Stimulated activated CD8-positive, alpha-beta memory T cell treated with anti-CD3 and anti-CD28 coated beads, Interleukin-15, amount 100 ng/mL, for 24 hours (primary cell): Measurements from ENCODE around the gene SPAG16.

Source experiments
- DNase-seq: peaks from one replicate; pipeline ENCODE4 v3.0.0-alpha.2; 2020; ENCODE audit warnings: low read depth

Gene SPAG16

GRCh38 chr2:213816583-213816982 lies 532.3 kb downstream of the SPAG16 start:
- no peak for DNase-seq

- no peak for DNase-seq
These were observed 534.2 kb downstream of the SPAG16 start for GRCh38 chr2:213818436-213818835.

DNA sequence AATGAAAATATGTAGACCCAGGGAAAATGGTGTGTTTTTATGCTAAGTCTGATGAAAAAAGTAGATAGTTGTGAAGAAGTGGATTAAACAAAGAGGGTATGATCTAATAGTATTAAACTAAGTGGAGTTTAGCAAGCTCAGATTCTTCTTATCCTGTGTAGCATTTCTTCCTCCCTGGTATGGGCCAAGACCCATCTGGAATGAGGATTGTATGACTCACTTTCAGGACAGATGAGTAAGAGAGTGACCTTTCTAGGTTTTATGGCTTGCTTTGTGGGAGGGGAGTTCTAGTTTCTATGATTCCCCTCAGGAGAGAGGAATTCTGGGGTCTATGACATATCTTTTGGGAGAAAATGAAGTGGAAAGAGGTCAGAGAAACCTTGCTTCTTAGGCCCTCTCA lies 550.1 kb downstream of the SPAG16 start:
- DNase-seq, result no peak

- DNase-seq, result no peak
These were observed 550.5 kb downstream of the SPAG16 start for GRCh38 chr2:213834746-213835145.

- DNase-seq, result no peak
These were observed 562.6 kb downstream of the SPAG16 start for GRCh38 chr2:213846856-213847255.

- no peak for DNase-seq
These were observed 563.1 kb downstream of the SPAG16 start for GRCh38 chr2:213847316-213847715.

DNA sequence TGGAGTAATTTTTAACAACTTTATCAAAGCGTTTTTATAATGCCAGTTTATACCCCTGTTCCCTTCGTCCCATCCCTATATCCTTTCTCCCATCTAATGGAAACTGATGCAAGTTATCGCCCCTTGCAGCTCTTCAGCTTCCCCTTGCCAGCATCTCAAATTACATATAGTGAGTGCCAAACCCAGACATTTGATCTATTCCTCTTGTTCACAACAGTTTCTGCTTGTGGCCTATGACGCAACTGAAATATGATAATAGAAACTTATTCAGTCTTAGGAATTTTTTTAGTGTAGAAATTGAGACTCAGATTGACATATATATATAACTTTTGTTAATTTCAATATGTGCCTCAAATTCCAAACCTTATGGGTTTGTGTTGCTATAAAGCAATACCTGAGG lies 564.4 kb downstream of the SPAG16 start:
- no peak for DNase-seq

GRCh38 chr2:213861638-213862037 lies 577.4 kb downstream of the SPAG16 start:
- DNase-seq, result no peak

DNA sequence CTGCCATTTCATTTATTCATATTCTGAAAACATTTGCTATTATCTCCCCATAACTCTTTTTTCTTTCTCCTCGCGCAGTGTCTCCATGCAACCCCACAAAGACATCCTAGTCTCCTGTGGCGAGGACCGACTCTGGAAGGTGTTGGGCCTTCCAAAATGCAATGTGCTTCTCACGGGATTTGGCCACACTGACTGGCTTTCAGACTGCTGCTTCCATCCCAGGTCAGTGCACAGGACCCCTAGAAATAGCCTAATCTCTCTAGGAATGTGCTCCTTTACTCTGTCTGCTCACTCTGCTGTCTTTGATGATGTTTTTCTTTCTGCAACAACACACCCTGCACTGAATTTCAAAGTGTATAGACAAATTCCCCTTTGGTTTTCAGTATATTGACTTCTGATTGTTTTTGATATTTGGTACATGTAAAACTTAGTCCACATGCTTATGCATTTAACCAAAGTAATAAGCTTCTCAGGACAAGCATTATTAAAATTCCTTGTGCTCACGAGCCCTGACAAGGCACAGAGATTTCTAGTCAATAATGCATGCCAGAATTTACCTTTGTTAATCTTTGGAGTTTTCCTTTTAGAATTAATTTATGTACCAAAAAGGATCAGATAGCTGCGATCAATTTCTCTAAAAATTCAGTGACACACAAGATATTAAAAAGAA lies 578.3 kb downstream of the SPAG16 start:
- no peak for DNase-seq

DNA sequence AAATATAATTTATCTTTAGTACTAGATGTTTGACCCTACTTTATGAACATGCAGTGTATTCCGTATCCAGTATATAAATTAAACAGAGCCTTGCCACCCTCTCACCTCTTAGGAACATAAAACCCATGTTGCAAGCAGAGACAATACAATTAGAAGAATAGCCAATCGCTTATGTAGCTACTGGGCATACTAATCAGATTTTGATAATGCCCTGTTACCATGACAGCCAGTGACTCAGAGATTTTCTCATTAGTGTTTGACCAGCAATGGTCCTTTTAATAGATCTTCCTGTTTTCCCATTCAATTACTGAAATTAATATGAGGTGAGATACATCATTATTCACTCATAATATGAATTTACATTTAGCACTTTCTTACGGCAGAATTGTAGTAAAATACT lies 579.3 kb downstream of the SPAG16 start:
- no peak for DNase-seq

DNA sequence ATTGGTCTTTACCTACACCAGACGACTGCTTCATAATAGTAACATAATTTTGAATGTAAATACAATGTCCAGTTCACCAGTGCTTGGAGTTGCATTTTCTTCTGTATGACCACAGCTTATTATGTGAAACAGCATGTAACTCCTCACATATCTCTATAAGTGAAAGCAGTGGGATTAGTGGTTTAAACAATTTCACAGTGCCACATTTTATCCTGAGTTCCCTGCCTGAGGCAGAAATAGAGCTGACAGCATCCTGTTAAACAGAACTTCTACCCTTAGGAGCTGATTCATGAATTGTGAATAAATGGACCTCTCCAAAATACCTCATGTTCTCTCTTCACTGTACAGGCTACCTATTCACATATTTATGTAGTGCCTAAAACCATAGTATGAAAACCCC lies 584.3 kb downstream of the SPAG16 start:
- DNase-seq, result no peak

DNA sequence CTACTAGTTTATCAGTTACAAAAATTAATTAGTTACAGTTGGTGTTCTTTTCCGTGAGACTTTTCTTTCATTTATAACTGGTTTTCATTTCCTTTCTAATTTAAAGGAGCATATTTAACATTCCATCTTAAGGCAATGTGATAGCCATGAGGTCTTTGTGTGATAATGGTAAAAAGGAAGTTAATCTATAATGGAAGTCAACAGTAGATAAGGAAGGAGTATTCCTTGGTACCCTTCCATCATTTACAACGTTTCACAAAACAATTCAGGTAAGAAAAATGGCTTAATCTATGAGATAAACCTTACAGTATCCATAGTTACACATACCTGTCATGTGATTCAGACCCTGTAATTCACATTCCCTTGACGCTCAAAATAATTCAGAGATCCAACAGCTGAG lies 601.2 kb downstream of the SPAG16 start:
- DNase-seq, result no peak

- DNase-seq, result no peak
These were observed 630.2 kb downstream of the SPAG16 start for GRCh38 chr2:213914510-213914909.

GRCh38 chr2:213920014-213920413 lies 635.8 kb downstream of the SPAG16 start:
- no peak for DNase-seq

DNA sequence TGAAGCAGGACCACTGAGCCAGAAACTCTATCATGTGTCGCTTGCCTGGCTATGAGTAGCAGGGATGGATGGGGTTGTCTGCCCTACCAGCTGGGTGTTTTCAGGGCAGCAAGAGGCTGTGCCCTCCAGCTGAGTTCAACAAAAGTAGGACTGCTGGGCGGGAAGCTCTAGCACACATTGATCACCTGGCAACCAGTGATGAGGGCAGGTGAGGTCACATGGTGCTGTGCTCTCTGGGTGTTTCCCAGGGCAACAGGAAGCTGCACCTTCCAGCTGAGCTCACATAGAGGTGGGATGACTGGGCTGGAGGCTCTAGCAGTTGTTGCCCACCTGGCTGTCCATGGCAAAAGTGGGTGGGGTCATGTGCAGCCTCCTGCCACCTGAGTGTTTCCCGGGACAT lies 639.3 kb downstream of the SPAG16 start:
- DNase-seq, result no peak

DNA sequence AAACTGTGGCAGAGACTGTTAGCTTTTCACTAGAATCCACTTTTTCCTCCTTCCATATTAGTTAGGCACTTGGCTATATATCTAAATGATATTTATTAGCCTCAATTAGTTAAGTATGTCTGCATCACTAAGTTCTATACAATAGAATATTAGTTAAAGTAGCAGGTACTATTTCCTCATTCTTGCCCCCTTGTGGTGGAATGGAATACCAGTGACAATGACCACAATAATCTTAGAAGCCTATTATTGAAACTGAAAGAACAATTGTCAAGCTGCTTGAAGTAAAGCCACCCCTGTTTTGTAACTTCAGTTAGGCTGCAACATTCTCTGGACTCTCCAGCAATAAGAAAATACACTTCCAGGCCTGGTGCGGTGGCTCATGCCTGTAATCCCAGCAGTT lies 650.3 kb downstream of the SPAG16 start:
- DNase-seq, result no peak

DNA sequence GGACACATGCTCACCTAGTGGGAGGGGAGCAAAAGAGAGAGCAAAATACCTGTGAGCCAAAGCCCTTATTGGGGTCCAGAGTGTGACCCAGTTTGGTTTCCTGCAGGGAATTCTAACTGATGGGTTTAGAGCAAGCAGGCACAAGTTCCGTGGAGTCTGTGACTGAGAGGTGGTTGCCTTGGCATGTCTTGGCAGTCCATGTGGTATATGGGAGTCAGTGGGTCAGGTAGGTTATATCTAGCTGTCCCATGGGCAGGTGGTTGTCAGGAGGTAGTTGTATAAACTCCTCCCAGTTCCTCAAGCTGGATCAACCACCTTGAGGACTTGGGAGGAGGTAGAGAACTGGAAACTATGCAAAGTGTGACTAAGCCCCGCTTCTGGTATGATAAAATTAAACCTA lies 673.8 kb downstream of the SPAG16 start:
- no peak for DNase-seq

DNA sequence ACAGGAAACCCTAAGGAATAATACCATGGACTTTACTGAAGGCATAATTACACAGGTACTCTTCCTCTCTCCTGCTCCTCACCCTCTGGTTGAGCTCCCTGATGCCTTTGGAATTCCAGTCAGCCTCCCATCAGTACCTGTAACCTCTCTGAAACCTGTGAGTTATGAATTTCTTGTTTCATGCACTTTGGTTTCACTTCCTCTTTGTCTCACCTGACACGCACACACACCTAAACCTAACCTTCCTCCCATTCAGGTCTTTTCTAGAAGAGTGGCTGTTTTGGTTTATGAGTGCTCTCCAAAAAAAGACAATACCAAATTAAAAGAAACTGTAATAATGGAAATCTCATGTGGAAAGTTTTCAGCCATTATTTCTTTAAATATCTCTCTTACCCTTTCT lies 675.3 kb downstream of the SPAG16 start:
- no peak for DNase-seq

GRCh38 chr2:213971536-213971935 lies 687.3 kb downstream of the SPAG16 start:
- DNase-seq, result no peak

- no peak for DNase-seq
These were observed 696.6 kb downstream of the SPAG16 start for GRCh38 chr2:213980883-213981282.

GRCh38 chr2:213989207-213989606 lies 704.9 kb downstream of the SPAG16 start:
- DNase-seq, result no peak

DNA sequence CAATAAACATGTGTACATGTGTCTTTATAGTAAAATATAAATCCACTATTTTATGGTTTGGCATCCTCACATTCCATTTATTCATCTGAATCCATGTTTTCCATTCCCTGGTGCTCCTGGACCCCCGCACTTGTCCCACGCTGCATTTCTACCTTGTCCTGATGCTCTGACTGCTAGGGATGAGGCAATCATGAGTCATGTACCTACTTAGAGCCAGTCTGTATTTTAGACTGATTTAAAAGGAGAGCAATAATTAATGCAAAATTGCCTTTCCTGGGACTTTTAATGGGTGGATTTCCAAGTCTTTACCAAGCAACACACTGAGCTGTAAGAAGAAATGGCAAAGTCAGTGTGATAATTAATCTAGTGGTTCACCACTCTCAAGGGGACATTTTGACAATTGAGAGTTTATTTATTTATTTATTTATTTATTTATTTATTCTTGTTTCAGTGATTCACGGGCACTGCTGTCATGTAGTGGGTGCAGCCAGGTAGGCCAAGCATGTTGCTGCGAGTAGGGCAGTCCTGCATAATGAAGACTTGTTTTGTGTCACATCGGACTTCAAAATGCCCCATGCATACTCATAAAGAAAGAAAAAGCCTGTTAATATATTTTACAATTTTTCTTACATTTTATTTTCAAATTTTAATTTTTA lies 707.3 kb downstream of the SPAG16 start:
- DNase-seq, result no peak

- DNase-seq, result no peak
These were observed 711.3 kb downstream of the SPAG16 start for GRCh38 chr2:213995400-213996105.
